Fibroblast of villous mesenchyme (primary cell): ENCODE measurements around the gene PSKH1. TPM values are rescaled to one million over a fixed set of nuclear protein-coding genes. Genes with fewer than 3 reads are reported as not detected.

Source experiments
- DNase-seq: peaks from one replicate; pipeline ENCODE4 v3.0.0-alpha.2; 2010; ENCODE audit warnings: low read depth
- H3K4me3 ChIP-seq: 2 replicates; pipeline ENCODE4 v1.5.1; 2011; ENCODE audit warnings: low read depth, mild to moderate bottlenecking, low read length
- CTCF ChIP-seq: IDR thresholded peaks from 2 replicates; pipeline ENCODE4 v1.5.1; 2012; ENCODE audit warnings: low read depth, mild to moderate bottlenecking, low read length; ENCODE audit not compliant: insufficient read depth
- total RNA-seq: library from RNA; depleted of rRNA; stranded (reverse); fragments of >200 nt; gene quantifications from 2 replicates; pipeline ENCODE4 v1.2.3, GENCODE V29; 2012

Gene PSKH1
- total RNA-seq, 1 donor: 13.0 TPM

- H3K4me3 ChIP-seq: no peak overlapping the region
Measured at GRCh38 chr16:67961551-67961957, 68.5 kb downstream of the PSKH1 start.

DNA sequence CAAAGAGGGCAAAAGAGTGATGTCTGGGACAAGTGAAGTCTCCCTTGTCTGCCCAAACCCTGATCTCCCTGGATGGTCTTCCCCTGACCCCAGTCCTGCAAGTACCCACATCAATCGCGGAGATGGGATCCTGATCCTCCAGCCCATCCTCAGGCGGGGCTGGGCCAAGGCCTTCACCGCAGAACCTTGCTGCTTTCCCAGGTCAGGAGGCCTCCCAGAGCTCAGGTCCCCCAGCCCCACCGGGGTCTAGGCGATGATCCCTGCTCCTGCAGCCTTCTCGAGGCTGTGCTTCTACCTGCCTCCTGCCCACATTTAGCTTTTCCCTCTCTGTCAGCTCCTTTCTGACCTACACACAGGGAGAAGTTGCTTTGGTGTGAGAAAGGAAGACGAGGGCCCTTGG, 69.1 kb downstream of the PSKH1 start:
- no peak for TF ChIP-seq CTCF
- DNase-seq: no peak
- no peak overlapping the region for H3K4me3 ChIP-seq

More at GRCh38 chr16:67961551-67961957, 68.5 kb downstream of the PSKH1 start:
- DNase-seq: no peak
- TF ChIP-seq CTCF: no peak

DNA sequence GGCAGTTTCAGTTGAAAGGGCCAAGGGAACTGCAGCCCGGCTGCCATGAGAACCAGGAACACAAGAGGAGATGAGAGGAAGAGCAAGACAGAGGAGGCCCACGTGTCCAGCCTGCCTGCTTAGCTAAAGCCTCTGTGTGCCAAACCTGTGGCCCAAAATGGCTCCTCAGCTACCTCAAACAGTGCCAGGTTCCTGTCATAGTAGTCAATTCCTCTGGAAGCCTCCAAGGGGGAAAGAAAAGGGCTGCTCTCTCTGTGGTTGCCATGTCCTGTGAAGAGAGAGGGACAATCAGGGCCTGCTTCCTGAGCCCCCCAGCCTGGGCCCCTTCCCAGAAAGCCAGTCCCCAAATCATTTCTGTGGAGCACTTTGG, 70.2 kb downstream of the PSKH1 start:
- TF ChIP-seq CTCF: no peak
- no peak for DNase-seq
- H3K4me3 ChIP-seq: no peak overlapping the region

- no peak for DNase-seq
- H3K4me3 ChIP-seq: no peak overlapping the region
- TF ChIP-seq CTCF: no peak
Measured at GRCh38 chr16:67963662-67964321, 70.7 kb downstream of the PSKH1 start.

- no peak for DNase-seq
- TF ChIP-seq CTCF: no peak
- no peak overlapping the region for H3K4me3 ChIP-seq
Measured at GRCh38 chr16:67964477-67965131, 71.5 kb downstream of the PSKH1 start.

- TF ChIP-seq CTCF: no peak
- H3K4me3 ChIP-seq: peak overlapping the region; percentile 96
- DNase-seq: no peak
Measured at GRCh38 chr16:67965668-67966548, 72.9 kb downstream of the PSKH1 start.
